Choroid plexus epithelial cell (primary cell): ENCODE data around the gene IKBKE.

Experiments
- DNase-seq: peaks from one replicate; pipeline ENCODE4 v3.0.0-alpha.2; 2010; ENCODE audit warnings: low read depth
- H3K4me3 ChIP-seq: 2 replicates; pipeline ENCODE4 v1.5.1; 2011; ENCODE audit warnings: low read depth, mild to moderate bottlenecking, control low read depth, low read length, moderate library complexity
- CTCF ChIP-seq: conservative IDR thresholded peaks from 2 replicates; pipeline ENCODE4 v1.5.1; 2011; ENCODE audit warnings: low read depth, mild to moderate bottlenecking, control low read depth, inconsistent platforms, low read length, moderate library complexity

Gene IKBKE

GRCh38 chr1:206472454-206472853, 2.2 kb downstream of the IKBKE start:
- H3K4me3 ChIP-seq: peak overlapping the region; percentile 14
- peak; percentile 94 for DNase-seq
- no peak for TF ChIP-seq CTCF

- TF ChIP-seq CTCF: no peak
- DNase-seq: no peak
- H3K4me3 ChIP-seq: peak overlapping the region; percentile 14
Observed at GRCh38 chr1:206472886-206473285, 2.6 kb downstream of the IKBKE start.

GRCh38 chr1:206476058-206476457, 5.8 kb downstream of the IKBKE start:
- no peak overlapping the region for H3K4me3 ChIP-seq
- no peak for TF ChIP-seq CTCF

GRCh38 chr1:206476591-206476990, 6.3 kb downstream of the IKBKE start:
- H3K4me3 ChIP-seq: no peak overlapping the region
- no peak for TF ChIP-seq CTCF
- no peak for DNase-seq

More at GRCh38 chr1:206476058-206476457, 5.8 kb downstream of the IKBKE start:
- DNase-seq: no peak

- TF ChIP-seq CTCF: no peak
Observed at GRCh38 chr1:206477110-206477509, 6.8 kb downstream of the IKBKE start.

GRCh38 chr1:206477581-206478380, 7.5 kb downstream of the IKBKE start:
- DNase-seq: no peak
- TF ChIP-seq CTCF: no peak
- H3K4me3 ChIP-seq: no peak overlapping the region

More at GRCh38 chr1:206477110-206477509, 6.8 kb downstream of the IKBKE start:
- DNase-seq: no peak
- H3K4me3 ChIP-seq: no peak overlapping the region

GRCh38 chr1:206478746-206479145, 8.5 kb downstream of the IKBKE start:
- DNase-seq: no peak
- no peak for TF ChIP-seq CTCF
- no peak overlapping the region for H3K4me3 ChIP-seq
